ENCODE data around the gene BBS10. TPM values are rescaled to one million over a fixed set of nuclear protein-coding genes. Genes with fewer than 3 reads are reported as not detected.
"Not testable (repeated sequence)": the region's sequence is repeated elsewhere in the genome, so short reads cannot be mapped to it uniquely, and the experiment has no call there.

BBS10 gene
- total RNA-seq, 1 donor from 2014 or later = 6.5 TPM

GRCh38 chr12:76383988-76384387 lies 35.8 kb upstream of the BBS10 start:
- Mint-ChIP-seq H3K27me3 (ENCODE audit: unreplicated experiment) (peaks cover 1% of the 10 kb centered on the region), H3K4me3 (ENCODE audit: unreplicated experiment) (no peak overlapping the region), H3K27ac (ENCODE audit: unreplicated experiment) (no peak overlapping the region), H3K36me3 (ENCODE audit: low read depth, unreplicated experiment) (peaks cover 5% of the 10 kb centered on the region), H3K4me1 (ENCODE audit: unreplicated experiment) (no peaks in the 10 kb centered on the region), H3K9me3 (ENCODE audit: unreplicated experiment) (no peaks in the 10 kb centered on the region)
- no peak for TF ChIP-seq CTCF (IDR thresholded peaks at IDR 0.05; ENCODE audit: unreplicated experiment)
- DNase-seq (ENCODE audit: low spot score) = no peak

GRCh38 chr12:76379261-76379660 lies 31.0 kb upstream of the BBS10 start:
- TF ChIP-seq CTCF (IDR thresholded peaks at IDR 0.05; ENCODE audit: unreplicated experiment) = no peak
- peaks cover 9% of the 10 kb centered on the region for H3K36me3 Mint-ChIP-seq (ENCODE audit: low read depth, unreplicated experiment)
- no peaks in the 10 kb centered on the region for H3K27me3 Mint-ChIP-seq (ENCODE audit: unreplicated experiment)
- H3K27ac Mint-ChIP-seq (ENCODE audit: unreplicated experiment) = no peak overlapping the region
- no peaks in the 10 kb centered on the region for H3K4me1 Mint-ChIP-seq (ENCODE audit: unreplicated experiment)
- no peak for DNase-seq (ENCODE audit: low spot score)
- no peaks in the 10 kb centered on the region for H3K9me3 Mint-ChIP-seq (ENCODE audit: unreplicated experiment)
- no peak overlapping the region for H3K4me3 Mint-ChIP-seq (ENCODE audit: unreplicated experiment)

- H3K27ac Mint-ChIP-seq (ENCODE audit: unreplicated experiment); H3K4me3 Mint-ChIP-seq (ENCODE audit: unreplicated experiment): not testable (repeated sequence)
Observed at GRCh38 chr12:76376876-76377275, 28.7 kb upstream of the BBS10 start.

GRCh38 chr12:76375939-76376338 lies 27.7 kb upstream of the BBS10 start:
- peaks cover 9% of the 10 kb centered on the region for H3K36me3 Mint-ChIP-seq (ENCODE audit: low read depth, unreplicated experiment)
- no peak for DNase-seq (ENCODE audit: low spot score)
- H3K4me3 Mint-ChIP-seq (ENCODE audit: unreplicated experiment) = no peak overlapping the region
- no peaks in the 10 kb centered on the region for H3K4me1 Mint-ChIP-seq (ENCODE audit: unreplicated experiment)
- no peak overlapping the region for H3K27ac Mint-ChIP-seq (ENCODE audit: unreplicated experiment)
- no peaks in the 10 kb centered on the region for H3K9me3 Mint-ChIP-seq (ENCODE audit: unreplicated experiment)
- TF ChIP-seq CTCF (IDR thresholded peaks at IDR 0.05; ENCODE audit: unreplicated experiment) = no peak
- peaks cover 1% of the 10 kb centered on the region for H3K27me3 Mint-ChIP-seq (ENCODE audit: unreplicated experiment)

More at GRCh38 chr12:76376876-76377275, 28.7 kb upstream of the BBS10 start:
- not testable (repeated sequence) for H3K27me3 Mint-ChIP-seq (ENCODE audit: unreplicated experiment); H3K4me1 Mint-ChIP-seq (ENCODE audit: unreplicated experiment); H3K9me3 Mint-ChIP-seq (ENCODE audit: unreplicated experiment); H3K36me3 Mint-ChIP-seq (ENCODE audit: low read depth, unreplicated experiment); DNase-seq (ENCODE audit: low spot score)

GRCh38 chr12:76375470-76375869 lies 27.3 kb upstream of the BBS10 start:
- no peak overlapping the region for H3K4me3 Mint-ChIP-seq (ENCODE audit: unreplicated experiment)
- peaks cover 1% of the 10 kb centered on the region for H3K27me3 Mint-ChIP-seq (ENCODE audit: unreplicated experiment)
- peaks cover 9% of the 10 kb centered on the region for H3K36me3 Mint-ChIP-seq (ENCODE audit: low read depth, unreplicated experiment)
- no peaks in the 10 kb centered on the region for H3K4me1 Mint-ChIP-seq (ENCODE audit: unreplicated experiment)
- no peaks in the 10 kb centered on the region for H3K9me3 Mint-ChIP-seq (ENCODE audit: unreplicated experiment)
- H3K27ac Mint-ChIP-seq (ENCODE audit: unreplicated experiment) = no peak overlapping the region
- TF ChIP-seq CTCF (IDR thresholded peaks at IDR 0.05; ENCODE audit: unreplicated experiment) = no peak
- DNase-seq (ENCODE audit: low spot score) = no peak

All from endothelial cell (in vitro differentiated cells).